Activated CD4-positive, CD25-positive, alpha-beta regulatory T cell treated with anti-CD3 and anti-CD28 coated beads, Interleukin-2, amount 50 U/mL, for 72 hours (primary cell): ENCODE measurements around the gene HPCAL1.

Source experiments
- DNase-seq: peaks from one replicate; pipeline ENCODE4 v3.0.0; 2021

The HPCAL1 gene

DNA sequence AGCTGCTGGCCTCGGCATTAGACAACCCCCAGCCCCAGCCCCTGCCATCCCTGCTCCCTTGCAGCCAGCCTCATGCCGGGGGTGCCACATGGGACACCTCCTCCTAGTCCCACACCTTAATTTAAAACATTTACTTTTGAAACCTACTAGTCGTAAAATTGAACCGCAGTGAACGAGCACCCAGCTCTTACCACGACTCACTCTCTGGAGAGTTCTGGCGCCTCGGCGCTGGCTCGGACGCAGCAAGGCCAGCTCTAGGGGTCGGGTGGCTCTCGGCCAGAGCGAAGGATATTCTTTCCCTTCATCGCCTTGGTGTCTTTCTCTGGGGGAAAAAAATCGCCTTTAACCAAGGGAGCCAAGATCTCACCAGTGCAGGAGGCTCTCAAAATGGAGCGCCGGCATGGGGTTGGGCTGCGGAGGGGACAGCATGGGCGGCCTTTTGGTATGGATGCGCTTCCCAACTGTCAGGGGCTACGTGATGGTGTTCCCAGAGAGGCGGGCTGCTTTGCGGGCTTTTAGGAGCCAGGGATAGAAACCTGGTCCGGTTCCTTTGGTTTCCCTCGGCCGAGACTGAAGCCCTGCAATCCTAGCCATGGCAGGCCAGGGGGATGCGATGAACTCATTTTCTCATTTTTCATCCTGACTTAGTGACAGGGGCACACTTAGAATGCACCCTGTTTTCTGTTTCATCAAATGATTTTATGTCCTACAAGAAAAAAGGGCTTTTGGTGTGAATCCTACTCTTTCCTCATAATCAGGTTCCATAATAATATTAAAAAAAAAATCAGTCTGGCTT, 2.0 kb downstream of the HPCAL1 start:
- DNase-seq: no peak

GRCh38 chr2:10305254-10305635, 2.5 kb downstream of the HPCAL1 start:
- DNase-seq: no peak

DNA sequence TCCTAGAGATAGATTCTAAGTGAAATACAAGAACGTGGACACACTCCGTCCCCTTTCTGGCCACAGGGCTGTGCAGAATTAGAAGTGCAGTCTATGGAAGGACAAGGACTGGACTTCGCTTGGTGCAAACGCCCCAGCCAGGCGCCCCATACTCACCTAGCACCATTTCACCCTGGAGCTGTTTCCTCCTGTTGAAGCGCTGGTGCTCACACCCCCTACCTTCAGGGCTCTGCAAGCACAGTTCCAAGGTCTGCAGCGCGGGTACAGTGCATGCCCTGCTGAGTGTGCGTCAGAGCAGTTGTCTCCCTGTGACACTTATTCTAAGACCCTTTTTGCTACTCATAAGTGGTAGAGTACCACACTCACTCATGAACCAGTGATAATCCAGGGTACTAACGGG, 3.0 kb downstream of the HPCAL1 start:
- no peak for DNase-seq

- DNase-seq: no peak
Observed at GRCh38 chr2:10306901-10307463, 4.3 kb downstream of the HPCAL1 start.

DNA sequence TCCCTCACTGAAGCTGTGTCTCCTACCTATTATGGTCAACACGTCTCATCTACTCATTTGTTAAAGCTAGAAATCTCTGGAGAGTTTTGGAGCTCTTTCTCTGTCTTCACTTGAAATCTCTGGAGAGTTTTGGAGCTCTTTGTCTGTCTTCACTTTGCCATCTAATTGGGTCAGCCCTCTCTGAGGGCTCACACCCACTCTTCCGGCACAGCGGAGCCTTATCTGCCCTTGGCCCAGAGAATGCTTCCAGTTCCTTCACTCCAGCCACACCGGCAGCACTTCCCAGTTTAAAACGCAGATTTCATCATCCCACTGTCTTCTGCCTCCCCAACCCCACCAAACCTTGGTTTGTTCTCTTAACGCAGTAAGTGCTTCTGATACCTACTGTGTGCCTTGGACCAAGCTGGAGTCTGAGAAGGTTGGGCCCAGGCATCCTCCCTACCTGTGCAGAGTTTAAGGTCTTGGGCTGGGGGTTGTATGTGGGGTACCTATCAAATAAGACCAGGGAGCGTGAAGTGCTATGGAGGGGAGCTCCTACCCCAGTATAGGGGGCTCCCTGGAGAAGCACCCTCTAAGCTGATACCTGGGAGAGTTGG, 5.0 kb downstream of the HPCAL1 start:
- DNase-seq: no peak

DNA sequence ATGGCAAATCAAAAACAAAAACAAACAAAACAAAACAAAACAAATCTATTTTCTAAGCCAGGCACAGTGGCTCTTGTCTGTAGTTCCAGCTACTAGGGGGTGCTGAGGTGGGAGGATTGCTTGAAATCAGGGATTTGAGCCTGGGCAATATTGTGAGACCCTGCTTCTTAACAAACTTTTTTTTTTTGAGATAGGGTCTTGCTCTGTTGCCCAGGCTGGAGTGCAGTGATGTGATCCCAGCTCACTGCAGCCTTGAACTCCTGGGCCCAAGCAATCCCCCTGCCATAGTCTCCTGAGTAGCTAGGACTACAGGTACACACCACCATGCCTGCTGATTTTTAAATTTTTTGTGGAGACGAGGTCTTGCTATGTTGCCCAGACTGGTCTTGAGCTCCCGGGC, 6.2 kb downstream of the HPCAL1 start:
- no peak for DNase-seq

DNA sequence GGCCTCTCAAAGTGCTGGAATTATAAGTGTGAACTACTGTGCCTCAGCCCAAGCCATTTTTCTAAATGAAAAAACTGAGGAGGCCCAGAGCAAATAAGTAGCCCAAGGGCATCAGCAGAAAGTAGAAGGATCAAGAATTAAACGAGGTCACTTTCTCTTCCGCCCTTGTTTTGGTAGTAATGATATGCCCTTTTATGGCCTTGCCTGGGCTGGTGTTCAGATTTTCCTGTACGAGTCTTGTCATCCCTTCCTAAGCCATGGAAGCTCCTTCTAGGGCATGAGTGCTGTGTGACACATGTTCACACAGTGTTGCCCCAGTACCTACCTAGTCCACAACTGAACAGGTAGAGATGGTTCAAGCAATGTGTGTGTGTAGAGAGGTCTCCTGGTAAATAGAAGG, 6.6 kb downstream of the HPCAL1 start:
- no peak for DNase-seq

- no peak for DNase-seq
Observed at GRCh38 chr2:10310309-10310888, 7.7 kb downstream of the HPCAL1 start.

DNA sequence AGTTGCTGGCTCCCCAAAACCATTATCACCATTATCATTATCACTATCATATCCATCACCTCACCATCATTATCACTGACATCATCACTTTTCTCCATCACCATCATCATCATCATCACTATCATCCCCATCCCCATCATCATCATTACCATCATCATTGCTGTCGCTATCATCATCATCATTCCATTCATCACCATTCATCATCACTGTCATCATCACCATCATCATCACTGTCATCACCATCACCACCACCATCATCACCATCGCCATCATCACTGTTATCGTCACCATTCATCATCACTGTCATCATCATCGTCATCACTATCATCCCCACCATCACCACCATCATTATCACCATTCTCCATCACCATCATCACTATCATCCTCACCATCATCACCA, 9.0 kb downstream of the HPCAL1 start:
- DNase-seq: no peak

- no peak for DNase-seq
Observed at GRCh38 chr2:10312437-10312957, 9.8 kb downstream of the HPCAL1 start.

- no peak for DNase-seq
Observed at GRCh38 chr2:10316336-10316735, 13.6 kb downstream of the HPCAL1 start.

GRCh38 chr2:10316860-10317259, 14.2 kb downstream of the HPCAL1 start:
- DNase-seq: no peak

DNA sequence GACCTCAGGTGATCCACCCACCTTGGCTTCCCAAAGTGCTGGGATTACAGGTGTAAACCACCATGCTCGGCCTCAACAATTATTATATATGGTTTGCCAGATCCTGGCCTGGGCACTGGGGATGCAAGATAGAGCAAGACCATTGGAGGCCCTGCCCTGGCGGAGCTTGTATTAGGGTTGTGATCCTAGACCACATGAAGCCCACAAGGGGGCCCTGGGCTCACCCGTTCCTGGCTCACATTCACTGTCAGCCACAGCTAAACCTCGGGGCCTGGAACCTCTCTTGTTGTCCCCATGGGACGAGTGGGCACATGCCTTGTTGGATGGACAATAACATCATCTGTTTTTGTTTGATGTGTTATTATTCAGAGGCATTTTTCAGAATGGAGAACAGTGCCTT, 14.9 kb downstream of the HPCAL1 start:
- no peak for DNase-seq

GRCh38 chr2:10318345-10318744, 15.6 kb downstream of the HPCAL1 start:
- no peak for DNase-seq

- DNase-seq: no peak
Observed at GRCh38 chr2:10319892-10320574, 17.3 kb downstream of the HPCAL1 start.

DNA sequence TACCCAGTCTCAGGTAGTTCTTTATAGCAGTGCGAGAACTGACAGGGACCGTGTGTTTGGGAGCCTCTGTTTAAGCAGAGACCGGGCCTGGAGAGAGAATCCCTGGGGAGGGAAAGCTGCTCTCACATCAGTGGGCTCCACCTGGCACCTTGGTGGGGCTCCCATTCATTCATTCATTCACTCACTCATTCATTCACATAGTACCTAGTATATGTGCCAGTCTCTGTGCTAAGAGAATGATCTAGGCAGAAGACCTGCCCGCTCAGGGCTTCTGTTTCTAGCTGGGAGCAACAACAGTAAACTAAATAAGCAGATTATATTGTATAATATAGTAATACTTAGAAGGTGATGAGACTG, 17.8 kb downstream of the HPCAL1 start:
- DNase-seq: no peak

GRCh38 chr2:10320933-10321332, 18.2 kb downstream of the HPCAL1 start:
- DNase-seq: no peak

GRCh38 chr2:10321622-10322021, 18.9 kb downstream of the HPCAL1 start:
- DNase-seq: no peak

GRCh38 chr2:10322481-10322880, 19.8 kb downstream of the HPCAL1 start:
- no peak for DNase-seq

GRCh38 chr2:10322973-10323372, 20.3 kb downstream of the HPCAL1 start:
- DNase-seq: no peak

GRCh38 chr2:10323535-10323934, 20.8 kb downstream of the HPCAL1 start:
- DNase-seq: no peak

GRCh38 chr2:10324095-10324832, 21.6 kb downstream of the HPCAL1 start:
- no peak for DNase-seq
